NCI-H2107 (cell line): ENCODE measurements around the gene TUBB3.
"Not testable (repeated sequence)": the region's sequence is repeated elsewhere in the genome, so short reads cannot be mapped to it uniquely, and the experiment has no call there.

Source experiments
- DNase-seq: peaks from one replicate; lab custom pipeline; 2025; lab: John Stamatoyannopoulos, UW

TUBB3 gene

GRCh38 chr16:89965447-89966225 lies 42.5 kb downstream of the TUBB3 start:
- no peak for DNase-seq

GRCh38 chr16:89966756-89967155 lies 43.6 kb downstream of the TUBB3 start:
- DNase-seq = no peak

GRCh38 chr16:89967436-89967835 lies 44.3 kb downstream of the TUBB3 start:
- DNase-seq = not testable (repeated sequence)

- DNase-seq = not testable (repeated sequence)
Observed at GRCh38 chr16:89968074-89968473, 44.9 kb downstream of the TUBB3 start.

GRCh38 chr16:89969741-89970410 lies 46.7 kb downstream of the TUBB3 start:
- DNase-seq = no peak

- DNase-seq = no peak
Observed at GRCh38 chr16:89971495-89972243, 48.5 kb downstream of the TUBB3 start.

GRCh38 chr16:89972244-89973234 lies 49.4 kb downstream of the TUBB3 start:
- DNase-seq = peak; percentile 65

- no peak for DNase-seq
Observed at GRCh38 chr16:89973235-89973634, 50.1 kb downstream of the TUBB3 start.

GRCh38 chr16:89973654-89974335 lies 50.7 kb downstream of the TUBB3 start:
- DNase-seq = no peak

GRCh38 chr16:89974870-89975269 lies 51.7 kb downstream of the TUBB3 start:
- no peak for DNase-seq

- no peak for DNase-seq
Observed at GRCh38 chr16:89981414-89981813, 58.3 kb downstream of the TUBB3 start.

- no peak for DNase-seq
Observed at GRCh38 chr16:89982318-89982717, 59.2 kb downstream of the TUBB3 start.

GRCh38 chr16:89983536-89983935 lies 60.4 kb downstream of the TUBB3 start:
- no peak for DNase-seq

- DNase-seq = no peak
Observed at GRCh38 chr16:89984216-89984615, 61.1 kb downstream of the TUBB3 start.

GRCh38 chr16:89985219-89985618 lies 62.1 kb downstream of the TUBB3 start:
- DNase-seq = no peak
